HG02678 (cell line): ENCODE data around the gene IFNA17.
"Not testable (repeated sequence)": the region's sequence is repeated elsewhere in the genome, so short reads cannot be mapped to it uniquely, and the experiment has no call there.

ENCODE experiments used
- ATAC-seq: cut with Tn5 transposase; IDR thresholded peaks from one replicate; pipeline ENCODE4 v1.9.1; 2021; ENCODE audit warnings: mild to moderate bottlenecking, moderate library complexity; ENCODE audit not compliant: unreplicated experiment

IFNA17 gene

DNA sequence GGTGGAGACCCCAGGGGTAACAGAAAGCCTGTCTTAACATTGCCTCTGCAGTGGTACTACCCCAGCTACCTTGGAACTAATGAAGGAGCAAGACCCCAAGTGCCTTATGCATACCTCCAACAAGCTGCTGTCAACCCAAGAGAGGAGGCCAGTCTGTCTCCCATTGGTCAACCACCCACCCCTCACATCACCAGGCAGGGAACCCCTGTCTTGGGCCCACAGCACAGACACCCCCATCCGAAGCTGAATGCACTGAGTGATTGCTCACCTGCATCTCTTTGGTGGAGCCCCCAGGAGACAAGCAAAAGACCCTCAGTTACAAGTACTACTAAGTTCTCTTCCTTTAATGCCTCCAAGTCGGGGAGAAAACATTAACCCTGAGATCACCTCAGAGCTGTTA, 15.9 kb downstream of the IFNA17 start:
- not testable (repeated sequence) for ATAC-seq

DNA sequence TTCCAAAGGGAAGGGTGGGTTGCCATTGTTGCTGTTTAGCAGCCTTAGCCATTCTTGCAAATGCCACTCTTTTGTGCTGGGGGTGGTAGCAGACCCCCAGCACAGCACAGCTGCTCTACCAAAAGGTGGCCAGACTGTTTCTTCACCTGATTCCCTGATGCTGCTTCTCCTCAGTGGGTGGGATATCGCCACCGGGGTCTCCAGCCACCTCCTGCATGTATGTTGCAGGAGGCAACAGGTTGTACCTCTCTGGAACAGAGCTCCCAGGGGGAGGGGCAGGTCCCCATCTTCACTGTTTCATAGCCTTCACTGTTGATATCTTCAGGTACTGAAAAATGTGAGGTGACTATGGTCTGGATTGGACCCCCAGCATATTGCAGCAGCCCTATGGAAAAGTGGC, 17.2 kb downstream of the IFNA17 start:
- not testable (repeated sequence) for ATAC-seq

- ATAC-seq: no peak
Observed at GRCh38 chr9:21210311-21210710, 17.7 kb downstream of the IFNA17 start.

DNA sequence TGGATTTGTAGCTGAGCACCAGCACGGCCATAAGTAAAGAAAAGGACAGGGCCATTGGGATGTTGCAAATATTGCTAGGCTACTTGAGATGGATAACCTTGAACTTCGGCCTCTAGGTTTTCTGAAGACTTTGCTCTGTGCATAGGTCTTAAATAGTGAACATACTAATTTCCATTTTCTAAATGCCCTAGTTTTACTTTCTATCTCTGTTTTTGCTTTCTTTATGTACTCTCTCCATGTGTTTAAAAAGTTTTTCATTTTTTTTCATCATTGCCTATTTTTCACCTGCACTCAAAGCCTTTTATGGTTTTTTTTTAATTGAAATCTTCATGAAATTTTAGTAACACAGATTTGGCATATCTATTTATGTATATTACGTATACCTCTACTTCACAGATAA, 21.0 kb downstream of the IFNA17 start, which contains the start of gene IFNA10:
IFNA10 (minus strand) TSS at position 101 of the 400 bp plus-strand sequence; CDS start at position 55, 46 bp downstream.
- not testable (repeated sequence) for ATAC-seq

- no peak for ATAC-seq
Observed at GRCh38 chr9:21205204-21205603, 22.8 kb downstream of the IFNA17 start.

DNA sequence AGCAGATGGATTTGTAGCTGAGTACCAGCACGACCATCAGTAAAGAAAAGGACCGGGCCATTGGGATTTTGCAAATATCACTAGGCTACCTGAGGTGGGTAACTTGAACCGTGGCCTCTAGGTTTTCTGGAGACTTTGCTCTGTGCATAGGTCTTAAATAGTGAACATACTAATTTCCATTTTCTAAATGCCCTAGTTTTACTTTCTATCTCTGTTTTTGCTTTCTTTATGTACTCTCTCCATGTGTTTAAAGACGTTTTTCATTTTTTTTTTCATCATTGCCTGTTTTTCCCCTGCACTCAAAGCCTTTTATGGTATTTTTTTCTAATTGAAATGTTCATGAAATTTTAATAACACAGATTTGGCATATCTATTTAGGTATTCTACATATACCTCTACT, 25.9 kb downstream of the IFNA17 start, which contains the start of gene IFNA7:
IFNA7 (minus strand) TSS at position 101 of the 400 bp plus-strand sequence; CDS start at position 61, 40 bp downstream.
- ATAC-seq: not testable (repeated sequence)

DNA sequence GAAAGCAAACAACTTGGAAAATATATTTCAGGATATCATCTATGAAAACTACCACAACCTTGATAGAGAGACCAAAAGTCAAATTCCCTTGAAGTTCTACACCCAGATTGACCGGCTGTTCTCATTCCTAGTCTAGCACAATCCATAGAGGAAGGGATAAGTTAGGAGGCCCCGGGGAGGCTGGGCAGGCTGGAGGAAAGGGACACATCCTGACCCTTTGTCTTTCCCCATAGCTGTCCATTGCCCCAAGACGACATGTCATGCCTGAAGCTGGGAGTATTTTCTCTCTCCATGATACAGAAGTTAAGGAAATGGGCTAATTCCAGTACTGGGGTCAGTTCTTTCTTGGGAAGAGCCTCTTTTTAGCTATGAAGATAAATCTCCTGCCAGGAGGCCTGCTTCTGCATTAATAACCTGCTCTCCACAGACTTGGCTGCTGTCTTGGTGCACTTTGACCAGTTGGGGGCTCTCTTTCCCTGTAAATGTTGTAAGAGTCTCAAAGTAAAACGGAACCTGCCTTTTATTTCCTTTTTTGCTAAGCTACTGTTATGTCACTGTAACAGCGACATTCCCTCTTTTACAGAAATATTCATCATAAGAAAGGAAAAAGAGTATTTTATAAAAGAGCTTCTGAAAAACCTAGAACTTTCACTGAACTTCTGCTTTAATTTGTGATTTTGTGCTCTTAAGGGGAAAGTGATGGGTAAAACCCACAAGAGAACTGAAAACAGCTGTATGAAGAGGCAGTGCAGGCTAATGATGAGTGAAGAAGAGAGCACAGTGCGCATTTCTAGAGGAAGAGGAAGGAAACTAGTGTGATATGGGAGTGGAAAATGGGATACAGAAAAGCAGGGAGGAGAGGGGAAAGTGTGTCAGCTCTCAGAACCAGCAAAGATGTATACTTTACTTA, 32.9 kb downstream of the IFNA17 start:
- ATAC-seq: peak; percentile 95

GRCh38 chr9:21187487-21187886, 40.5 kb downstream of the IFNA17 start, which contains the start of gene IFNA4:
Gene IFNA4, minus strand, starts transcription at chr9:21187587. Its CDS starts 56 bp downstream, at chr9:21187531.
- not testable (repeated sequence) for ATAC-seq

DNA sequence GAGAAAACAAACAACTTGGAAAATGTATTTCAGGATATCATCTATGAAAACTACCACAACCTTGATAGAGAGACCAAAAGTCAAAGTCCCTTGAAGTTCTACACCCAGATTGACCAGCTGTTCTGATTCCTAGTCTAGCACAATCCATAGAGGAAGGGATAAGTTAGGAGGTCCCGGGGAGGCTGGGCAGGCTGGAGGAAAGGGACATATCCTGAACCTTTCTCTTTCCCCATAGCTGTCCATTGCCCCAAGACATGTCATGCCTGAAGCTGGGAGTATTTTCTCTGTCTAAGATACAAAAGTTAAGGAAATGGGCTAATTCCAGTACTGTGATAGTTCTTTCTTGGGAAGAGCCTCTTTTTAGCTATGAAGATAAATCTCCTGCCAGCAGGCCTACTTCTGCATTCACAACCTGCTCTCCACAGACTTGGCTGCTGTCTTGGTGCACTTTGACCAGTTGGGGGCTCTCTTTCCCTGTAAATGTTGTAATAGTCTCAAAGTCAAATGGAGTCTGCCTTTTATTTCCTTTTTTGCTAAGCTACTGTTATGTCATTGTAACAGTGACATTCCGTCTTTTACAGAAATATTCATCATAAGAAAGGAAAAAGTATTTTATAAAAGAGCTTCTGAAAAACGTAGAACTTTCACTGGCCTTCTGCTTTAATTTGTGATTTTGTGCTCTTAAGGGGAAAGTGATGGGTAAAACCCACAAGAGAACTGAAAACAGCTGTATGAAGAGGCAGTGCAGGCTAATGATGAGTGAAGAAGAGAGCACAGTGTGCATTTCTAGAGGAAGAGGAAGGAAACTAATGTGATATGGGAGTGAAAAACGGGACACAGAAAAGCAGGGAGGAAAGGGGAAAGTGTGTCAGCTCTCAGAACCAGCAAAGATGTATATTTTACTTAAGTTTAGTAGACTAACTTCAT, 44.9 kb downstream of the IFNA17 start:
- ATAC-seq: peak; percentile 95
